ENCODE results near the gene UQCC3. TPM values are rescaled to one million over a fixed set of nuclear protein-coding genes. Genes with fewer than 3 reads are reported as not detected.

UQCC3 gene
- total and polyA plus RNA-seq, 10 of the 15 experiments (the other 5 are each of a cell fraction or from before 2014, with no cell fraction given): 1.3 to 20.5 (median 8.2) TPM

GRCh38 chr11:62656796-62657429 is 14.6 kb upstream of the UQCC3 start:
- no peak for FAIRE-seq
- CTCF ChIA-PET: interaction anchor here (0.9 to 1.2 kb wide), 5 partner anchors 17 to 192 kb away, joined by 3 to 6 read pairs (median 3); partner anchors contain the start of gene B3GAT3
- 60% methylated on average over 5 of the region's 5 CpGs for WGBS (ENCODE audit: insufficient coverage, insufficient replicate concordance, low lambda C conversion rate, missing lambda C conversion rate)

GRCh38 chr11:62664405-62665074 is 6.9 kb upstream of the UQCC3 start:
- intact Hi-C loops (cut with micrococcal nuclease; ENCODE audit: unreplicated experiment): loop anchor here (1.0 kb wide), 1 partner anchor 11 kb away; the partner anchor contains the start of gene INTS5
- Histone ChIP-seq H3K9ac (ENCODE audit: control insufficient read depth, insufficient read depth, low read length) (peak overlapping the region; percentile 96), H3K36me3 (ENCODE audit: control insufficient read depth in 2 of 2, insufficient read depth in 2 of 2, low read length in 1 of 2) (peaks cover 5 to 12% of the 10 kb centered on the region in 2 experiments), H4K20me1 (ENCODE audit: control insufficient read depth, insufficient read depth) (no peaks in the 10 kb centered on the region), H3K9me3 (replicated peaks; ENCODE audit: control insufficient read depth, insufficient read depth, low read length) (no peaks in the 10 kb centered on the region), H3K27ac (ENCODE audit: control insufficient read depth, insufficient read depth) (peak overlapping the region; percentile 95), H3K79me2 (ENCODE audit: control insufficient read depth, insufficient read depth, low read length) (peaks cover 46% of the 10 kb centered on the region), H3K4me1 (ENCODE audit: control insufficient read depth, insufficient read depth, low read length) (peaks cover 7% of the 10 kb centered on the region), H3K27me3 (replicated peaks in 1 of 2; ENCODE audit: control insufficient read depth in 2 of 2, insufficient read depth in 2 of 2, low read length in 1 of 2) (no peaks in the 10 kb centered on the region), H3K4me2 (ENCODE audit: control insufficient read depth, insufficient read depth) (peak overlapping the region; percentile 71), H2AFZ (ENCODE audit: control insufficient read depth, low read depth, low read length) (peak overlapping the region; percentile 91), H3K4me3 (peak overlapping the region; percentile 95)
- ChIA-PET RAD21 (ENCODE audit: unreplicated experiment) (interaction anchor here (0.8 to 2.7 kb wide), 31 partner anchors 9 to 240 kb away, joined by 3 to 26 read pairs (median 5); partner anchors contain the start of genes B3GAT3, EEF1G, GANAB and HNRNPUL2), SMC1A (ENCODE audit: uncharacterized antibody, unreplicated experiment) (interaction anchor here (0.6 to 3.4 kb wide), 25 partner anchors 8 to 197 kb away, joined by 3 to 41 read pairs (median 4); partner anchors contain the start of genes B3GAT3, GANAB, HNRNPUL2 and INTS5), CTCF (interaction anchor here (0.6 to 2.1 kb wide), 19 partner anchors 9 to 773 kb away, joined by 3 to 11 read pairs (median 4); partner anchors contain the start of genes B3GAT3, GANAB, HNRNPUL2 and INTS5), POLR2A (interaction anchor here (0.6 to 16.2 kb wide), 35 partner anchors 13 to 541 kb away, joined by 3 to 295 read pairs (median 5); partner anchors contain the start of genes B3GAT3, EEF1G, GANAB and HNRNPUL2)
- WGBS (ENCODE audit: insufficient coverage, insufficient replicate concordance, low lambda C conversion rate, missing lambda C conversion rate): under 1% methylated on average over 36 of the region's 36 CpGs
- TSS peak; percentile 77 for BruUV-seq (replicated peaks)
- FAIRE-seq (peak; percentile 54), DNase-seq (ENCODE audit: low read depth, low spot score) (no peak), ATAC-seq (peak; percentile 67)
- in situ Hi-C loops (cut with MboI): no loop called here
- TF ChIP-seq LARP7 (IDR thresholded peaks at IDR 0.05) (0 out of 2 replicates have a peak, but pooled peaks have one; percentile 49), MTA2 (IDR thresholded peaks at IDR 0.05; ENCODE audit: low read depth) (no peak; the same call in 1 of the 2 replicates), FOS (IDR thresholded peaks at IDR 0.05; ENCODE audit: borderline replicate concordance, extremely low read depth, insufficient read length) (no peak), IKZF1 (conservative IDR thresholded peaks at IDR 0.05) (0 out of 2 replicates have a peak, but pooled peaks have one; percentile 22), SREBF1 (IDR thresholded peaks at IDR 0.05; ENCODE audit: low read length) (no peak), NKRF (conservative IDR thresholded peaks at IDR 0.05) (peak; percentile 72; the same call in 1 of the 2 replicates), SMAD5 (IDR thresholded peaks at IDR 0.05; ENCODE audit: low read depth) (no peak), ZSCAN29 (IDR thresholded peaks at IDR 0.05) (peak; percentile 82), MLLT1 (IDR thresholded peaks at IDR 0.05) (0 out of 2 replicates have a peak, but pooled peaks have one; percentile 23)

More at GRCh38 chr11:62656796-62657429, 14.6 kb upstream of the UQCC3 start:
- no peak overlapping the region for H2AFZ ChIP-seq (ENCODE audit: control insufficient read depth, low read depth, low read length)
- DNase-seq (ENCODE audit: low read depth, low spot score) (no peak), ATAC-seq (no peak)
- H3K27ac ChIP-seq (ENCODE audit: control insufficient read depth, insufficient read depth): no peak overlapping the region
- ChIA-PET RAD21 (ENCODE audit: unreplicated experiment) (interaction anchor here (0.7 to 1.2 kb wide), 4 partner anchors 11 to 106 kb away, joined by 3 to 5 read pairs (median 4); no protein-coding TSS in a partner anchor), POLR2A (interaction anchor here (1.3 to 14.6 kb wide), 4 partner anchors 11 to 65 kb away, joined by 4 to 295 read pairs (median 10); partner anchors contain the start of genes C11orf98, CSKMT, GANAB and LBHD1), SMC1A (ENCODE audit: uncharacterized antibody, unreplicated experiment) (interaction anchor here (0.5 to 5.0 kb wide), 5 partner anchors 8 to 232 kb away, joined by 3 to 41 read pairs (median 4); partner anchors contain the start of genes C11orf98 and CSKMT)
- H3K4me1 ChIP-seq (ENCODE audit: control insufficient read depth, insufficient read depth, low read length): peaks cover 6% of the 10 kb centered on the region
- no peaks in the 10 kb centered on the region for H3K27me3 ChIP-seq (replicated peaks in 1 of 2; ENCODE audit: control insufficient read depth in 2 of 2, insufficient read depth in 2 of 2, low read length in 1 of 2)
- H3K4me3 ChIP-seq: no peak overlapping the region
- no peaks in the 10 kb centered on the region for H3K9me3 ChIP-seq (replicated peaks; ENCODE audit: control insufficient read depth, insufficient read depth, low read length)
- BruUV-seq (replicated peaks): no TSS peak
- intact Hi-C loops (cut with micrococcal nuclease; ENCODE audit: unreplicated experiment): no loop called here
- no peak for TF ChIP-seq RBBP5 (conservative IDR thresholded peaks at IDR 0.05)
- TF ChIP-seq CEBPB (IDR thresholded peaks at IDR 0.05; ENCODE audit: borderline replicate concordance in 1 of 2, low read depth in 2 of 2, low read length in 2 of 2): no peak
- in situ Hi-C loops (cut with MboI): no loop called here
- no peaks in the 10 kb centered on the region; a peak in 1 of 4 replicates for H3K36me3 ChIP-seq (ENCODE audit: control insufficient read depth in 2 of 2, insufficient read depth in 2 of 2, low read length in 1 of 2)
- no peak overlapping the region for H3K9ac ChIP-seq (ENCODE audit: control insufficient read depth, insufficient read depth, low read length)
- peaks cover 13% of the 10 kb centered on the region for H3K79me2 ChIP-seq (ENCODE audit: control insufficient read depth, insufficient read depth, low read length)
- no peaks in the 10 kb centered on the region for H4K20me1 ChIP-seq (ENCODE audit: control insufficient read depth, insufficient read depth)
- no peak overlapping the region for H3K4me2 ChIP-seq (ENCODE audit: control insufficient read depth, insufficient read depth)
